Activated CD4-positive, alpha-beta T cell treated with anti-CD3 and anti-CD28 coated beads, Interleukin-2, amount 10 ng/mL, durations not matched to agents 24 days and 14 days (primary cell): ENCODE results near the gene PRKD1. TPM values are rescaled to one million over a fixed set of nuclear protein-coding genes. Genes with fewer than 3 reads are reported as not detected.

ENCODE experiments used
- DNase-seq: peaks from one replicate; pipeline ENCODE4 v3.0.0; 2022
- H3K27ac Mint-ChIP-seq: one replicate; pipeline ENCODE4 v1.8.0; 2022; ENCODE audit warnings: mild to moderate bottlenecking, mixed read lengths
- H3K27me3 Mint-ChIP-seq: one replicate; pipeline ENCODE4 v1.8.0; 2022; ENCODE audit warnings: mixed read lengths
- H3K36me3 Mint-ChIP-seq: one replicate; pipeline ENCODE4 v1.8.0; 2022; ENCODE audit warnings: low read depth, mild to moderate bottlenecking, mixed read lengths
- H3K4me1 Mint-ChIP-seq: one replicate; pipeline ENCODE4 v1.8.0; 2021; ENCODE audit warnings: mixed read lengths
- H3K4me3 Mint-ChIP-seq: one replicate; pipeline ENCODE4 v1.8.0; 2022; ENCODE audit warnings: mild to moderate bottlenecking, moderate library complexity, mixed read lengths
- H3K9me3 Mint-ChIP-seq: one replicate; pipeline ENCODE4 v1.8.0; 2021; ENCODE audit warnings: mixed read lengths
- intact Hi-C: fragments of 100-400 bp; cut with micrococcal nuclease; formaldehyde crosslinking; loops from one replicate; pipeline ENCODE4 v1.15.1; 2023
- total RNA-seq: library from RNA; stranded (reverse); gene quantifications from 2 replicates; pipeline ENCODE4 v1.2.3, GENCODE V29; 2022

PRKD1 gene
- total RNA-seq, 1 donor from 2014 or later, result not detected

- no peak for DNase-seq
These were observed 309.2 kb downstream of the PRKD1 start for GRCh38 chr14:29618323-29619067.

GRCh38 chr14:29616922-29617321, 310.7 kb downstream of the PRKD1 start:
- no peak for DNase-seq
- Mint-ChIP-seq H3K9me3 (peaks cover 9% of the 10 kb centered on the region), H3K27me3 (no peaks in the 10 kb centered on the region), H3K4me3 (no peak overlapping the region), H3K27ac (no peak overlapping the region), H3K36me3 (no peaks in the 10 kb centered on the region), H3K4me1 (no peaks in the 10 kb centered on the region)
- intact Hi-C loops, result no loop called here

More at GRCh38 chr14:29618323-29619067, 309.2 kb downstream of the PRKD1 start:
- no peaks in the 10 kb centered on the region for H3K27me3 Mint-ChIP-seq
- no peak overlapping the region for H3K27ac Mint-ChIP-seq
- no peaks in the 10 kb centered on the region for H3K4me1 Mint-ChIP-seq
- H3K4me3 Mint-ChIP-seq, result no peak overlapping the region
- intact Hi-C loops, result no loop called here
- H3K9me3 Mint-ChIP-seq, result peaks cover 12% of the 10 kb centered on the region
- H3K36me3 Mint-ChIP-seq, result no peaks in the 10 kb centered on the region

DNA sequence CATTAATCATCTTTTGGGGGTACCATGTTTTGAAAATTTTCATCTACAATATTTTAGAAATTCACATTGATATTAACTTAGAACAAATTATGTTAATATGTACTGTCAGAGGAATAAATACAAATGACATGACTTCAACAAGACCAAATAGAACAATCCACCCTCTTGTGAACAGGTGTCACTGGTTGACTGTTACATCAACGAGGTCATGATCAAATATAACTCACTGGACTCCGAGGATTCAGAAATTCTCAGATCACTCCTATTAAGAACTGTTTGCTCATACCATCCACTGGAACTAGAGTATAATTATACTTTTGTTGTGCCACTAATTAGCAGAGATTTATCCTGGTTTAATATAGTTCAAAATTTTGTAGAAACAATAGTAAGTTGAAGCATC, 318.8 kb downstream of the PRKD1 start:
- no peak overlapping the region for H3K4me3 Mint-ChIP-seq
- intact Hi-C loops, result no loop called here
- no peaks in the 10 kb centered on the region for H3K4me1 Mint-ChIP-seq
- no peaks in the 10 kb centered on the region for H3K36me3 Mint-ChIP-seq
- no peak for DNase-seq
- no peaks in the 10 kb centered on the region for H3K27me3 Mint-ChIP-seq
- H3K9me3 Mint-ChIP-seq, result peaks cover 10% of the 10 kb centered on the region
- no peak overlapping the region for H3K27ac Mint-ChIP-seq

DNA sequence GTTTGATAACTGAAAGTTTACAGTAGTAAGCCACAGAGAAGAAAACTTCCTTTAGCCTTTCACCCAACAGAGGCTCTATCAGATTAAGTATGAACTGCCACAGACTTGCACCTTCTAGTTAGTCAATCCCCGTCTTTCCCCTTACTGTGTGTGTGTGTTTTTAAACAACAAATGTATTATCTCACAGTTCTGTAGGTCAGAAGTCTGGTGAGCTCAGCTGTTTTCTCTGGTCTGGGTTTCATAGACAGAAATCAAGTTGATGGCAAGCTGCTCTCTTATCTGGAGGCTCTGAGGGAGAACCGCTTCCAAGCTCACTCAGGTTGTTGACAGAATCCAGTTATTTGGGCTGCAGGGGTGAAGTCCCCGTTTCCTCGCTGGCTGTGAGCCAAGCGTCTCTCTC, 320.5 kb downstream of the PRKD1 start:
- Mint-ChIP-seq H3K4me3 (no peak overlapping the region), H3K9me3 (peaks cover 10% of the 10 kb centered on the region), H3K4me1 (no peaks in the 10 kb centered on the region), H3K36me3 (no peaks in the 10 kb centered on the region), H3K27ac (no peak overlapping the region), H3K27me3 (no peaks in the 10 kb centered on the region)
- intact Hi-C loops, result no loop called here
- no peak for DNase-seq

GRCh38 chr14:29603696-29604095, 324.0 kb downstream of the PRKD1 start:
- Mint-ChIP-seq H3K27ac (no peak overlapping the region), H3K9me3 (peaks cover 10% of the 10 kb centered on the region), H3K4me1 (no peaks in the 10 kb centered on the region), H3K4me3 (no peak overlapping the region), H3K36me3 (no peaks in the 10 kb centered on the region), H3K27me3 (no peaks in the 10 kb centered on the region)
- intact Hi-C loops, result no loop called here
- no peak for DNase-seq

DNA sequence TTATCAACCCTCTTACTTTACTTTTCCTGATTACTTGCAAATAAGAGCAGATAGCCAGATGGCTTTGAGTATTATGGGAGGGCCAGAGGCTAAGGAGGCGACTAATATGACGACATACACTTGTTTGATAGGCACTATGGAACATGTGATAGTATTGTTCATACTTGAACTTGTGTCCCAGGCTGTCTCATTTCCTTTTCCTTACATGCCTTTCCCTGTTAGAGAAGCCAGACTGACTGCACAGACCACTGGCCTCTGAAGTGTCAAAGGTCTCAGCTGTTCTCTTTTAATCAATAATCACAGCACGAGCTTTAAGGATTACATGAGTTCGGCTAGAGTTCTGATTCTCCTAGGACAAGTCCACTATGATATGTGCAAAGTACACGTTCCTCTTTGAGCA, 326.0 kb downstream of the PRKD1 start:
- intact Hi-C loops, result no loop called here
- Mint-ChIP-seq H3K27me3 (no peaks in the 10 kb centered on the region), H3K9me3 (peaks cover 10% of the 10 kb centered on the region), H3K36me3 (no peaks in the 10 kb centered on the region), H3K4me1 (no peaks in the 10 kb centered on the region), H3K27ac (no peak overlapping the region), H3K4me3 (no peak overlapping the region)
- no peak for DNase-seq

DNA sequence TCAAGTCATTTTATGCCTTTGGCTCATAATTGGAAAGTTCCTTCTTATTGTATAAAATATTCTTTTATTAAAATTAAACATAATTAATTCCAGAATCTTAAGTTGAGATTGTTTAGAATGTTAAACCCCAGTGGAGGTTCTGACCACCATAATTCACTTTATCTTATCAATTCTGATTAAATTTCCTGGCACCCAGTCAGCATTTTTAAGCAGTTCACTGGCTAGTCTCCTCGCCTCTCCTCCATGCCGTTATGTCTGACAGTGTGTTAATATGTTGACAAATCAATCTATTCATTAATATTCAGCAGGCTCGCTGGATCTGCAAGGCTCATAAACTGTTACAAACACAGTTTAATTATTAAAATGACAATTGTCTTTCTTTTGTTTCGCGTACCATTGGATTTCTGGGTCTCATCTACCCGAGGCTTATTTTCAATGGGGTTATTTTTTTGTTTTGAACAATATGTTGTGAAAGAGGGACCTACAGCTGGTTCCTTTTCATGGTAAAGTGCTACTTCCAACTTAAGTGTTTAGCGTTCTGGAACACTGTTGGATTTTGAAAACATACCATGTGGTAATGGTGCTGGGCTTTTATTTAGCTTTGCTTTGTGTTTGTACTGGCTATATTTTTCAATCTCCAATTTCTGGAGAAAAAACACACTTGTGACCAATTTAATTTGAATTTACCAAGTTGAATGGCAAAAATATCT, 339.7 kb downstream of the PRKD1 start:
- Mint-ChIP-seq H3K9me3 (no peaks in the 10 kb centered on the region), H3K4me3 (no peak overlapping the region)

GRCh38 chr14:29587046-29587445, 340.6 kb downstream of the PRKD1 start:
- no peak overlapping the region for H3K27ac Mint-ChIP-seq
- H3K27me3 Mint-ChIP-seq, result no peaks in the 10 kb centered on the region
- H3K4me1 Mint-ChIP-seq, result no peaks in the 10 kb centered on the region
- no peaks in the 10 kb centered on the region for H3K36me3 Mint-ChIP-seq
- H3K4me3 Mint-ChIP-seq, result no peak overlapping the region
- intact Hi-C loops, result no loop called here
- DNase-seq, result no peak
- no peaks in the 10 kb centered on the region for H3K9me3 Mint-ChIP-seq

More for the DNA sequence above, 339.7 kb downstream of the PRKD1 start:
- no peak for DNase-seq
- H3K27ac Mint-ChIP-seq, result no peak overlapping the region
- no peaks in the 10 kb centered on the region for H3K4me1 Mint-ChIP-seq
- no peaks in the 10 kb centered on the region for H3K27me3 Mint-ChIP-seq
- no peaks in the 10 kb centered on the region for H3K36me3 Mint-ChIP-seq
- intact Hi-C loops, result no loop called here

DNA sequence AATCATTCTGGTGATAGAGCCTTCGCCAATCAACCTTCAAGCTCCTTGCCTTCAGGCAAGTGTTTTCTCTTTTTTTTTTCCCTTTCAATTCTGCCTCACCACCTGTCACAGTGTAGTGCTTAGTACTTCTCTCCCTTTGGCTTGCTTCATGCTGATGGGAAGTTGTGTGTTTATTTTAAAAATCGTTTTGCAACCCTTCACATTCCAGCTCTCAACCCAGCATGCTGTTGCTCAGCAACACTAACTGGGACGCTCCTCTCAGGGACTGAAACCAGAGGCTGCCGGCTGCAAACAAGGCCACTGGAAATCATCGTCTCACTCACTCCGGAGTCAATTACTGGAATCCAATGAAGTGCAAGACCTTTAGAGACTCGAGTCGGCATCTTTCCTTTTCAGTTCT, 342.7 kb downstream of the PRKD1 start:
- DNase-seq, result no peak
- Mint-ChIP-seq H3K27me3 (no peaks in the 10 kb centered on the region), H3K4me3 (no peak overlapping the region), H3K36me3 (no peaks in the 10 kb centered on the region), H3K4me1 (no peaks in the 10 kb centered on the region), H3K9me3 (no peaks in the 10 kb centered on the region), H3K27ac (no peak overlapping the region)
- intact Hi-C loops, result no loop called here

DNA sequence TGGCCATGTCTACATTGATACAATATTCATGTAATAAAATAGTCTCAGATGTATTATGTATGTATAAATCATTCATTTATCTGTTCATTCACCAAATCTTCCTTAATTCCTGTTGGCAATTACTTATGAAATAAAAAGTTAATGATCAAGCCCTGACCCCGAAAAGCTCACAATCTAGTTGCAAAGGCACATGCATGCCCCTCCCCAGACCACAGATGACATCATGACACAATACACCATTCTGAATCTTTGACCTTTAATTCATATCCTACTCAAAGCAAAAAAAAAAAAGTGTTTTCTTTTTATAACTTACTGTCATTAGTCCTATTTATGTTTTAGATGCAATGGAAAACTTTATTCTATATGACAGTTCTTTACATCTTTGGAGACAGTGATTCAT, 346.9 kb downstream of the PRKD1 start:
- no peak overlapping the region for H3K4me3 Mint-ChIP-seq
- no peaks in the 10 kb centered on the region for H3K4me1 Mint-ChIP-seq
- no peak for DNase-seq
- no peaks in the 10 kb centered on the region for H3K27me3 Mint-ChIP-seq
- H3K9me3 Mint-ChIP-seq, result no peaks in the 10 kb centered on the region
- no peaks in the 10 kb centered on the region for H3K36me3 Mint-ChIP-seq
- intact Hi-C loops, result no loop called here
- no peak overlapping the region for H3K27ac Mint-ChIP-seq

GRCh38 chr14:29579838-29580237, 347.8 kb downstream of the PRKD1 start:
- H3K27me3 Mint-ChIP-seq, result no peaks in the 10 kb centered on the region
- no peaks in the 10 kb centered on the region for H3K9me3 Mint-ChIP-seq
- H3K36me3 Mint-ChIP-seq, result no peaks in the 10 kb centered on the region
- no peak overlapping the region for H3K4me3 Mint-ChIP-seq
- H3K4me1 Mint-ChIP-seq, result no peaks in the 10 kb centered on the region
- intact Hi-C loops, result no loop called here
- no peak overlapping the region for H3K27ac Mint-ChIP-seq
- DNase-seq, result no peak

DNA sequence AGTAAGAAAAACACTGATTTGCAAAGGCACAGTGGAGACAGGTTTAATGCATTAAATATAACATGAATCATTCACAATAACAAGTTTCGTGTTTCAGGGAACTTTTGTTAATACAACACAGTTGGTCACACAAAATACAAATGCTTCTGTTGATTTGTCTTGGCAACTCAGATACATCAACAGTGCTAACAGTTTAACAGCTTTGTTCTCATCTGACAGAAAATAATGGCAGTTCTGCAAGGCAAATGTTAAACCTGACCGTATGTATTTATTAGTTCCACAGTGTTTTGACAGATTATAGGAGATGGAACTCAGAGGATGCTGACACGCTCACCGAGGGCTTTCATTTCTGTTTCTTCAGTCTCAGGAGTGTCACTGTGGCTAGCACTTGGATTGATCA, 350.7 kb downstream of the PRKD1 start:
- Mint-ChIP-seq H3K27me3 (no peaks in the 10 kb centered on the region), H3K4me1 (no peaks in the 10 kb centered on the region)

DNA sequence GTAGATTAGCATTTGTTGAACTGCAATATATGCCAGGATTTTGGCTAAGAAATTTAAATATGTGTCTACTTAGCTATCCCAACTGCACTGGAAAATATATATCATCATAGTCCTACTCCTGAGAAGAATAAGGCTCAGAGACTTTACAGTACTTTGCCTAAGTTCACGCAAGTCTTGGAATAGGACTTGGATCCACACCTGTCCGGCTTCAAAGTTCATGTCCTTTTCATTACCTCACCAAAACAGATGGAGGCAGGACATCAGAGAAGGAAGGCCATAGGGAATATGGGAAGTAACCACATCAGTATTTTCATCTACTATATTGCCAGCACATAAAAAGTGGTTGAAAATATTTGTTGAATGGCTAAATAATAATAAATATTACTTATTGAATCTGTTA, 358.5 kb downstream of the PRKD1 start:
- H3K27me3 Mint-ChIP-seq, result no peaks in the 10 kb centered on the region
- peaks cover 8% of the 10 kb centered on the region for H3K9me3 Mint-ChIP-seq
- H3K4me1 Mint-ChIP-seq, result no peaks in the 10 kb centered on the region
- no peak overlapping the region for H3K4me3 Mint-ChIP-seq
- no peak for DNase-seq
- H3K27ac Mint-ChIP-seq, result no peak overlapping the region
- intact Hi-C loops, result no loop called here
- H3K36me3 Mint-ChIP-seq, result peaks cover 2% of the 10 kb centered on the region

More for the DNA sequence above, 350.7 kb downstream of the PRKD1 start:
- DNase-seq, result no peak
- intact Hi-C loops, result no loop called here
- peaks cover 3% of the 10 kb centered on the region for H3K9me3 Mint-ChIP-seq
- H3K27ac Mint-ChIP-seq, result no peak overlapping the region
- no peak overlapping the region for H3K4me3 Mint-ChIP-seq
- no peaks in the 10 kb centered on the region for H3K36me3 Mint-ChIP-seq

DNA sequence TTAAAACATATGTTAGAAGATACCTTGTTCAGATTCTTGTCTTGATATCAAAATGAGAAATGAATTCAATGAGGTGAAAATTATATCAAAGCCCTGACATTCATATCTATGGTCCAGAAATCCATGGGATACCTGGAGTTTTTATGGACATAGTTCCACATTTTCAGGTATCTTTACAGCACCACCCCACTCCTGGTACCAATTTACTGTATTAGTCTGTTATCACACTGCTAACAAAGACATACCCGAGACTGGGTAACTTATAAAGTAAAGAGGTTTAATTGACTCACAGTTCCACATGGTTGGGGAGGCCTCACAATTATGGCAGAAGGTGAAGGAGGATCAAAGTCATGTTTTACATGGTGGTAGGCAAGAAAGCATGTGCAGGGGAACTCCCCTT, 361.5 kb downstream of the PRKD1 start:
- intact Hi-C loops, result no loop called here
- H3K36me3 Mint-ChIP-seq, result peaks cover 2% of the 10 kb centered on the region
- no peak overlapping the region for H3K27ac Mint-ChIP-seq
- DNase-seq, result no peak
- H3K4me3 Mint-ChIP-seq, result no peak overlapping the region
- no peaks in the 10 kb centered on the region for H3K4me1 Mint-ChIP-seq
- no peaks in the 10 kb centered on the region for H3K27me3 Mint-ChIP-seq
- H3K9me3 Mint-ChIP-seq, result peaks cover 5% of the 10 kb centered on the region
